SIG-M5 treated with dmso at 0.1 percent for 504 hours (cell line): Measurements from ENCODE around the gene ZNF280C.
"Not testable (repeated sequence)": the region's sequence is repeated elsewhere in the genome, so short reads cannot be mapped to it uniquely, and the experiment has no call there.

ENCODE experiments used
- DNase-seq: peaks from one replicate; lab custom pipeline; 2025; ENCODE audit not compliant: unreplicated experiment; lab: John Stamatoyannopoulos, UW

The ZNF280C gene

DNA sequence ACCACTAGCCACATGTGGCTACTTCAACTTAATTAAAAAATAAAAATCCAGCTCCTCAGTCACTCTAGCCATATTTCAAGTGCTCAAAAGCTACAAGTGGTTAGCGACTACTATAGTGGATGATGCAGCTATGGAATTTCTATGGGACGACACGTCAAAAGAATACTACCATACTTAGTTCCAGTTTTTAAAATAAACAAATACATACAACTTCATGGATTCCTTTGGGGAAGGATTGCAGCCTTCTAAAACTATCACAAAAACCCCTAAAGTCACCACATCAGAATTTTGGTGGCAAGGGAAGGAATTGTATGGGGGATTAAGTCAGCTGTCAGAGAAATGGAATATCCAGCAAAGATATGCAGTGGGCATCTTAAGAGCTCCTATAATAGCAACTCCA is 6.5 kb downstream of the ZNF280C start:
- DNase-seq, result no peak

DNA sequence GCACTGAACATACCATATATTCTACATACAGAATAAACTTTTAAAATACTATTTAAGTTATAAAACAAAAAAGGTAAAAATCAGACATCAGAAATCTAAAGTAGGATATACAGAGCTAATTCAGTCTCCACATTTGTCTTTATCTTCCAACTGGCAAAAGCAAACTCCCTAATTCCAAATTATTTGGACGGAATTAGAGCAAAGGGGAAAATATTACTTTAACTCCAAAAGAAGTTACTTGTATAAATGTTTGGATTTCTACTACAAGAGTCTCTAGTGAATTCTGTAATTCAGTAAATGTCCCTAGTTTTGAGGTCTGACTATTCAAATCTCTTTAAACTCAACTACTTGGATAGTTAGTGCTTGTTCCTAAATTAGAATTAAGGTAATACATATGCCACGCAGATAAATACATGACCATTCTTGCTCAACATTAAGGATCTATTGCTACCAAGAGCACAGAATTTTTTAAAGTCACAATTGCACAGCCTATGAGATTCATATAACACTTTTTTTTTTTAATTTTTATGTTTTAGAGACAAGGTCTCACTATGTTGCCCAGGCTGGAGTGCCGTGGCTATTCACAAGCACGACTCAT is 7.3 kb downstream of the ZNF280C start:
- no peak for DNase-seq

DNA sequence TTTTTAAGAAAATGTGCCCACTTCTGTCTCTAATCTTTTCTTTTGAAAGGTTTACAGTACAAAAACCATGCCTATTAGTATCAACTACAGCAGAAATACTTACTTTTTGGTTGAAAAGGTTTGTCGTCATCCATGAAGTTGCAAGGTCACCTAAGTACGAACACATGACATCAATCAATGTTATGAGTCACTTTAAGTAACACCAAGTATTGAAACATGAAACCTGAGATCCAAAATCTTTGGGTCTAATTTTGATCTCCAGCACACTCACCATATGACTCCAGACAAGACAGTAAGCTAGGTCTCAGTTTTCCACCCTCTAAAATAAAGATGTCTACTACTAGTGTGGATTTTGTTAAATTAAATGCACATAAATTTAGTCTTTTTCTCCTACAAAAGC is 8.4 kb downstream of the ZNF280C start:
- DNase-seq, result no peak

DNA sequence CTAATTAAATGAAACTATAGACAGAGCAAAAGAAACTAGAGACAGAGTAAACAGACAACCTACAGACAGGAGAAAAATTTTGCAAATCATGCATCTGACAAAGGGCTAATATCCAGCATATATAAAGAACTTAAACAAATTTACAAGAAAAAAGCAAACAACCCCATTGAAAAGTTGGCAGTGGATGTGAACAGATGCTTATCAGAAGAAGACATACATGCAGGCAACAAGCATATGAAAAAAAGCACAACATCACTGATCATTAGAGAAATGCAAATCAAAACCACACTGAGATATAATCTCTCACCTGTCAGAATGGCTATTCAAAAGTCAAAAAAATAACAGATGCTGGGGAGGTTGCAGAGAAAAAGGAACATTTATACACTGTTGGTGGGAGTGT is 14.8 kb downstream of the ZNF280C start:
- DNase-seq, result no peak

DNA sequence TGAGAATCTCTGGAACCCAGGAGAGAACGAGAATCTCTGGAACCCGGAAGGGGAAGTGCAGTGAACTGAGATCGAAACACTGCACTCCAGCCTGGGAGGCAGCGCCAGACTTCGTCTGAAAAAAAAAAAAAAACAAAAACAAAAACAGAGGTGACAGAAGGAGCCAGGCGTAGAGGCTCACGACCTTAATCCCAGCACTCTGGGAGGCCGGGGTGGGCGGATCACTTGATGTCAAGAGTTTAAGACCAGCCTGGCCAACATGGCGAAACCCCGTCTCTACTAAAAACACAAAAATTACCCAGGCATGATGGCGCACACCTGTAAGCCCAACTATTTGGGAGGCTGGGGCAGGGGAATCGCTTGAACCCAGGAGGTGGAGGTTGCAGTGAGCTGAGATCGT is 17.0 kb downstream of the ZNF280C start:
- no peak for DNase-seq

DNA sequence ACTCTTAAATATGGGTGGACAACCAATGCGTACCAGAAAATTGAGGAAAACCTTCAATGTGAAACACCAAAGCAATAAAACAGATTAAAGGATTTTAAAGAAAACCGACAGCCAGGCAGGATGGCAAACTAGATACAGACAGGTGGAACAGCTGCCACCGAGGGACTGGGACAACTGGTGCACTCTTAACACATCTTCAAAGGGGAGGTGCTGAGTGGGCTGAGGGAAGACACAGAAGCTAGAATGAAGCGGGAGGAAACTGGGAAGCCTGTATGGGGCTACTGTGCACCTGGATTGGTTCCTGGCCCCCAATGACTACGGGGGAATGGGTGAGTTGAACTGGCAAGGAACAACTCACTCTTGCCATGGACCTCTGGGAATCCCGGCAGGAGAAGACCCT is 20.7 kb downstream of the ZNF280C start:
- no peak for DNase-seq

DNA sequence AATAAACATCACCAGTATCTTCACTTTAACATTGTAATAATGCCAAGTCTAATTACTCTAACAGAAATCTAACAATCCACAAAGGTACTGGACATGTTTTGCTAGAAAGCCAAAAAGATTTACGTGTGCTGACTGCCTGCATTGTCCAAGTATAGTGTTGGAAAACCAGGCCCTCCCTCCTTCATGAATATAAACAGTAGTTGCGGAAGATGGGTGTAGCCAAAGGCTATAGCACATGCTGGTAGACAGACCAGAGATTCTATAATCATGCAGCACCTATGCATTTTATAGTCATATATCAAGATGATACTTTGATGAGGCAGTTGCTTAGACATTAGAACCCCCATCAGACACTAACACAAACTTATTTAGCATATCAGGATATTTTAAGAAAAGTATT is 22.6 kb downstream of the ZNF280C start:
- DNase-seq, result no peak

DNA sequence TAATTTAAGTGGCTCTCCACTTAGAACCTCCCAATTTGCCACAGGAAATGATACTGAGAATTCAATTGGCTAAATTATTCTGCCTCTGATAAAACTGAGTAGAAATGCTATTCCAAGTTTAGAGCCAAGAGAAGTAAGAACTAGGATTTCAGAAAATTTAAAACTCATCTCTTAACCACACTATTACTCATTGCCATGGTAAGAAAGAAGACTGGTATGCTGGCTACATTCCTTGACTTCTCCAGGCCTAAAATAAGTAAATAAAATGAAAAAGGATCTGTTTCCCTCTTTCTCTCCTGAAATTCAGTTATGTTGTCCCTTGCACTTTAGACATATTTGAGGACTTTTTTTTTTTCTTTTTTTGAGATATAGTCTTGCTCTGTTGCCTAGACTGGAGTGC is 23.3 kb downstream of the ZNF280C start:
- DNase-seq, result no peak

DNA sequence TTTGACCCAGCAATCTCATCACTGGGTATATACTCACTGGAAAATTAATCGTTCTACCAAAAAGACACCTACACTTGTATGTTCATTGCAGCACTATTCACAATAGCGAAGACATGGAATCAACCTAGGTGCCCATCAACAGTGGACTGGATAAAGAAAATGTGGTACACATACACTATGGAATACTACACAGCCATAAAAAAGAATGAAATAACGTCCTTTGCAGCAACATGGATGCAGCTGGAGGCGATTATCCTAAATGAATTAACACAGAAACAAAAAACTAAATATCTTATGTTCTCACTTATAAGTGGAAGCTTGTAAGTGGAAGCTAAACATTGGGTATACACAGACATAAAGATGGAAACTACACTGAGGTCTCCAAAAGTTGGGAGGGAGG is 37.5 kb downstream of the ZNF280C start:
- not testable (repeated sequence) for DNase-seq

DNA sequence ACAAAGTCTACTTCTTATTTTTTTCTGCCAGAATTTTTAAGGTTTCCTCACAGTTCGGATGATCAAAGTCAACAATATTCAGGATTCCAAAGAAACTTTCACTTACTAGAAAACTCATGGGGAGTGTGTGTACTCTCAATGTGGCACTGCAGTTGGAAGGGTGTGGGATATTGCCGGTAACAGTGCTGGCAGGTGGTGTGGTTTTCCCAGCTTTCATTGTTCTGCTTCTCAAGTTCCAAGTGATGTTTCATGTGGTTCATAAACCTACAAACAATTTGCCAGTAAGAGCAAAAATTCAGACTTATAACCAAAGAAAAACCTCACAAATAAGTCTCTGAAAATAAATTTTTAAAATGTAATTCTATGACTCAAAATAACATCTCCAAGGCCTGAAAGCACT is 39.8 kb downstream of the ZNF280C start:
- no peak for DNase-seq

DNA sequence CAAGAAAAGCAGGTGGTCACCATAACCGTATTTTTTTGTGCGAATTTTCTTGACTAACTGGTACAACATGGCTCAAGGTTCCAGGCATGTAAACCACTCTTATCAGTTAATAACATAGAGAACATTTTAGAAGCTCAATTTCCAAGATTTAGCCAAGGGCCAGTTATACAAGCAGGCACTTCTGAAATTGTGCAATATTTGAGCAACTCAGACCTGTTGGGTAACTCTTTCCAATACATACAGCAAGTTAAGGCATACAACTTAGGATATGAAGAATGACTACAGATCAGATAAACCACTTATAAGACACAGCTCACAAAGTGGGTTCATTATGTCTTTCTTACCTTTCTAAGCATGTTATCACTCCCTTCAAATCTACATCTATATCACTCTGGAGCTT is 43.9 kb downstream of the ZNF280C start:
- DNase-seq, result peak; percentile 56

DNA sequence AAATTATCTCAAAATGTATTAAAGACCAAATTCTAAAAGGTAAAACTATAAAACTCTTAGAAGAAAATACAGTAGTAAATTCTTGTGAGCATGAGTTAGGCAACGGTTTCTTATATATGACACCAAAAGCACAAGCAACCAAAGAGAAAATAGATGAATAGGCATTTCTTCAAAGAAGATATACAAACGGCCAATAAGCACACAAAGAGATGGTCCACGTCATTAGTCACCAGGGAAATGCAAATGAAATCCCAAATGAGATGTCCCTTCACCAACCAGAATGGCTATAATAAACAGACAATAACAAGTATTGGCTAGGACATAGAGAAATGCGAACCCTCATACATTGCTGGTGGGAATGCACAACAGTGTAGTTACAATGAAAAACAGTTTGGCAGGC is 52.4 kb downstream of the ZNF280C start:
- DNase-seq, result no peak

DNA sequence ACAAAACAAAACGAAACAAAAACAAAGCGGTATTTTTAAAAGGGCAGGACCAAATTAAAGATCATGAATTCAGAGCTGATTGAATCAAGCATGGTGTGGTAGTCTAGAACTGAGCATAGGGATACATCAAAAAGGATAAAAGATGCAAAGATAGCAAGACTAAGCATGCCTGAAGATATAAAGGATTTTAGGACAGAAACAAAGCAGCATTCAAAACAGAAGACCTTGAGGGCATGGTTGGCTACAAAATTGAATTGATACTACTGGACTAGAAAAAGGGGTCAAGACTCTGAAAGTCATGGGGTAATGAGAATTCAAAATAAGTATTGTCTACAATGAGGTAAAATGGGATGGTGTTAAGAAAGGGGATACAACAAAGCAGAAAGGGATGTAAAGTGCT is 55.3 kb downstream of the ZNF280C start:
- DNase-seq, result no peak

DNA sequence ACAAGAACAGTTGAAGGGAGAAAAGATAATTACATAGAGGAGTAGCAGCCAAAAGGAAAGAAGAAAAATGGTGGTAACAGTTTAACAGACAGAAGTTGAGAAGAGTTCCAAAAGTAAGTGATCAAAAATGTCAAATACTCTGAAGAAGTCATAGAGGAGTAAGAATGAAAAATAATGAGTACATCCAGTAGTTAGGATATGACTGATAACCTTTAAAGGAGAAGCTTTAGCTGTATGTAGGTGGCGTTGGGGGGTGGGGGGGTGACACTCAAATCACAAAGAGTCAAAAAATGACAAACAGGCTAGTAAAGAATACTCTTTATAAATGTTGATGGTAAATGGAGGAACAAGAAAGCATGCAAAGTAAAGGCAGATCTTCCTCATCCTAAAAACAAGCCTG is 56.3 kb downstream of the ZNF280C start:
- DNase-seq, result no peak

DNA sequence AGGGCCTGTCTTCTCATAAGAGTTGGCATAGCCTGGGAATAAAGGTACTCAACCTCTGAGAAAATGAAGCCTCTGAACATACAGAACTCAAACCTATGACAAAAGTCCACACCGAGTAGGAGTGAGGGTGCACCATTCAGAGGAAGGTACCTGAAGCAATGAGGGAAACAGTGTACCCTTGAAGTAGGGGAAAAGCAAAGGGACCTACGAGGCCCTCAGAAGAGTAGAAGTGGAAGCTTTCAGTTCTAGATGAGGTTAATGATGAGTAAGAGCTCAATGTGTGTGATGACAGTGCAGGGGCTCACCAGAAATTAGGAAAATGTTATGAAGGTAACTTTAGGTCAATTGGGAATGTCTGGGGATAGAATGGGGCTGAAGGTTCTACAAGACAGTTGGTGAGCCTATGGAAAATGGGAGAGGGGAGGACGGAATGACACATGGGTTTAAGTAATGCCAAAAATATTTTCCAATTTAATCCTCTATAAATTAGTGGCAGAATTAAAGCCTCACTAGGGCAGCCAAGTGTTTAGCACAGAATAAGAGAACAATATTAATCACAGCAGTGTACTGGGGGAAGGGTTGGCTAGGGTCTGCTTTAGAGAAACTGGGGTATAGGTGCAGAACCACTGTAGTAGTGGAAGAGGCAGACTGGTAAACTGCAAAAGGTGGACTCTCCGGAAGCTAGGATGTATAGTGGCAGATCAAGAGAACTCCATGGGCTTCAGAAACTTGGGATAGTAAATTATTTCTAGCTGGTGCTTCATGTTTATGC is 57.1 kb downstream of the ZNF280C start:
- DNase-seq, result no peak

DNA sequence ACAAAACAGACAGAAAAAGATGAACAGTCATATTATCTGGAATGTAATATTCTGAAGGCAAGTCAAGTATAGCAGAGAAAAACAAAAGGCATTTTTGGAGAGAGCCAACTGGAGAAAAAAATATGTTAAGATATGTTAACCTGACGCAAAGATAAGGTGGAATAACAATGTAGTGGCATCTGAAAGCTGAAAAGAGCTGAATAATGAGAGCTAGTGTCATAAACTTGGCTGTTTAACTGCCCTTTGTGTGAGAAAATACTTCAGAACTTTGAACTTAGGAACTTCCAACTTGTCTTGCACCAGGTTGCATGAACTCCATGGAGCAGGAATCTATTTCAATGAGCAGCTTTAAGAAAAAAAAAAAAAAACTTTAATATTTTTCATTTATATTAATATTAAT is 64.1 kb downstream of the ZNF280C start:
- no peak for DNase-seq

DNA sequence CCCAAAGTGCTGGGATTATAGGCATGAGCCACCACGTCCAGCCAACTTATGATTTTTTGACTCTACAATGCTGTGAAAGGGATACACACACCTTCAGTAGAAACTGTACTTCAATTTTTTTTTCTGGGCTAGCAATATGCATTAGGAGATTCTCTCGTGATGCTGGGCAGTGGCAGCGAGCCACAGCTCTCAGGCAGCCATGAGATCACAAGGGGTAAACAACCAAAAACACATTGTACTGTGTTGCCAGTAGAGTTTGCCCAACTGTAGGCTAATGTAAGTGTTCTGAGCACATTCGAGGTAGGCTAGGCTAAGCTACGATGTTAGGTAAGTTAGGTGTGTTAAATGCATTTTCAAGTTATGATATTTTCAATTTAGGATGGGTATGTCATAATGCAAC is 71.2 kb downstream of the ZNF280C start:
- DNase-seq, result no peak

DNA sequence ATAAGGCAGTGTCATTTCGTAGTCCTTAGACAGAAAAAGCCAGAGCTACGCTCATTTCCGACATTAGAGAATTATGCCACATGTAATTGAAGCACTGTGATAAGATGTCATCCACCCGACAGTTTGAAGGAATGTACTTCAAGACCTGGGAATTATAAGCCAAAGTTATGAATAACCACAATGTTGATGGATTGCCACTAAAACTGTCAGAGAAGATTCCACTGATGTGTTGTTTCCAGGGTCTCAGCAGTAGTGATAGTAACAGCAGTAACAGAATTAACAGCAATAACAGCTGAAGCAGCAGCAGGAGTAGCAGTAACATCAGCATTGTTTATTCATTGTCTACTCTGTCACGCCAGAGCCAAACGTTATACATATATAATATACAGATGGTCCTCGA is 72.2 kb downstream of the ZNF280C start:
- no peak for DNase-seq

DNA sequence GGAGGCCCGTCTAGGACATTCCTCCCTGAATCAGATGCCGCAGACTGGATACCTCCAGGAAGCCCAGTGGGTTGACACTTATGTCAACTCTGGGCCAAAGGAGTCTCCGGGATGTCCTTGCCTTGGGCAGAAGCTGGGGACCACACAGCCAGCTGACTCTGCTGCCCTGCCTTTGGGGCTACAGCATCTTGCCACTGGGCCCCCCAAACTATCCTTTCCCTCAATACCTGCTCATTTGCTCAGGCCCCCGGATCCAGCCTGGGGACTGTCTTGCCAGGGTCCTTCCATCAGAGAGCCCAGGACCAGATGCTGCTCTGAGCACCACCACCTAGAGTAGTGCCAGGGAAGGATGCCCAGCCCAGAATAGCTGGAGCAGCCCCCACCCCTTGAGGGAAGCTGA is 77.9 kb downstream of the ZNF280C start:
- DNase-seq, result no peak

DNA sequence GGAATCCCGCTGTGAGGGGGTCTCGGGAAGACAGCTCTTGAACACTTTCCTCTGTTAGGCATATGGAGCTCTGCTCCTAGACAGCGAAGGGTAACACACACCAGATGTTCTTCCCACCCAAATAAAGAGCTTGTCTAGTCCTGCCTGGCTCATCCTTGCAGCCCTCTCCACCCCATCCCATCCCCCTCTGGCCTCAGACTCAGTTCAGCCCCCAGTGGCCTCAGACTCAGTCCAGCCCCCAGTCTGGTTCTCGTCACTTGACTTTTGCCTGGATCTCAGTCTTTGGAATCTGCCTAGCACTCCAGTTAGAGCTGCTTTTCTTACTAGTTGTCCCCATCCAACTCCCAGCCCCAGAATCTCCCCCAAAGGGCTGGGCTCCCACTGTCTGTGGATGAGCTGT is 82.0 kb downstream of the ZNF280C start:
- DNase-seq, result no peak

DNA sequence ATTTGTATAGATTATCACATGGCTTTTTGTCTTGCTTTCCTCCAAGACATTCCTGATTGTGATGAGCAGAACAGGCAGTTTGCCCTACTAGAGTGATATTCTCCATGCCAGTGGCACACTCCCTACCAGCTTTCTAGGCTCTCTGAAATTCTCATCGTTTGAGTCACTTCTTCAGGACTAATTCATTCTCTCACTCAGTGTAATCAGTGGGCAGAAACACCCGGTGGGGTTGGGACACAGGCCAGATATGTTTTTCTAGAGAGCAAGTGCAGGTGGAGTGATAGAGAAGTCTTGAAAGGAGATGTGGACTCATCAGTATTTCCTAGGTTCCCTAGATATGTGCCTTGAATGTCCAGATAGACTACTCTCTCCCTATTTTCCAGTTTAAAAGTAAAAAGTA is 83.8 kb downstream of the ZNF280C start:
- DNase-seq, result no peak

DNA sequence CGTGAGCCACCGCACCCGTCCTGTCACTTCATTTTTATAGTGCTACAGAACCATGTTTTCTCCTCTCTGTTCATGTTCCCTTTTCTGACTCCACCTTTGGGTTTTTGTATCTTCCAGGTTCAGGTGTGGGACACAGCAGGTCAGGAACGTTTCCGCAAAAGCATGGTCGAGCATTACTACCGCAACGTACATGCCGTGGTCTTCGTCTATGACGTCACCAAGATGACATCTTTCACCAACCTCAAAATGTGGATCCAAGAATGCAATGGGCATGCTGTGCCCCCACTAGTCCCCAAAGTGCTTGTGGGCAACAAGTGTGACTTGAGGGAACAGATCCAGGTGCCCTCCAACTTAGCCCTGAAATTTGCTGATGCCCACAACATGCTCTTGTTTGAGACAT is 84.5 kb downstream of the ZNF280C start:
- DNase-seq, result no peak

DNA sequence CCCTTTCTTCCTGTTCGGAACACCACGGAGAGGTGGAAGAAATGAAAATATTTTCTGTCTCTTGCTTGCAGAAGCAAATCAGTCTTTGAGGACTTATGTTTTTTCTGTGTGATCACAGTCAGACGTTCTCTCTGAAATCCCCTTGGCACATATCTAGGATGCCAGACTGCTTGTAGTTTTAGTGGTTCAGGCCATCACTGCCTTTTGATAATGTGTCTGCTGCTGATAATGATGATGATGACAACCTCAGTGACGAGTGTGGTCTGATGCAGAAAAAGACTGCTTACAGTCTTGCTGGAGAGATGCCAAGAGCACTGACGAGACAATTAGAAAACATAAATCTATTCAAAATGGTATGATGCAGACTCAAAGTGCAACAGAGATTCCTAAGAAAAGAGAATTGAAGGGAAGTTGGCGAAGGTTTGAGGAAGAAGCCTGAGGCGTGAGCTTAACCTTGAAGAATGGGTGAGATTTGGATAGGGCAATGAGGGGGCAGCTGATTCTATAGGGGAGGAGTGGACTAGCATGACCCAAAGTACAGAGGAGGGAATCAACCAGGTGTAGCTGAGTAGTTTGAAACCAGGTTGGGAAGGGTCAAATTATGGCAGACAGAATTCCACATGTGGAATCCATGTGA is 89.0 kb downstream of the ZNF280C start:
- no peak for DNase-seq
